Breast epithelium (tissue), 4 donors: ENCODE measurements around the gene C10orf120. TPM values are rescaled to one million over a fixed set of nuclear protein-coding genes. Genes with fewer than 3 reads are reported as not detected.

ENCODE experiments used
- DNase-seq, 2 donors: peaks; one replicate each; pipeline ENCODE4 v3.0.0-alpha.2; 2019; ENCODE audit warnings: low spot score in 2 of 2
- H3K27ac ChIP-seq, 2 donors: fragments of 200-600 bp; sonication (generic) in 1 of 2; one replicate each; pipeline ENCODE4 v1.5.1; 2016 to 2019; ENCODE audit warnings: mild to moderate bottlenecking in 1 of 2
- H3K27me3 ChIP-seq, 2 donors: fragments of 200-600 bp; sonication (generic) in 1 of 2; one replicate each; pipeline versions ENCODE4 v1.5.1 to v1.6.0; 2017 to 2019; ENCODE audit warnings: control low read depth in 1 of 2, mild to moderate bottlenecking in 1 of 2
- H3K36me3 ChIP-seq: fragments of 200-600 bp; one replicate; pipeline ENCODE4 v1.5.1; 2019
- H3K4me1 ChIP-seq, 2 donors: fragments of 200-600 bp; sonication (generic); one replicate each; pipeline ENCODE4 v1.5.1; 2016 to 2019; ENCODE audit warnings: control low read depth in 1 of 2
- H3K4me3 ChIP-seq, 3 donors: fragments of 200-600 bp; sonication (generic); 1 replicate in 2 of 3; 2 replicates in 1 of 3; pipeline ENCODE4 v1.5.1; 2016 to 2019; ENCODE audit warnings: mild to moderate bottlenecking in 3 of 3, moderate library complexity in 2 of 3
- H3K9me3 ChIP-seq, 2 donors: fragments of 200-600 bp; sonication (generic) in 1 of 2; one replicate each; pipeline ENCODE4 v1.5.1; 2016 to 2019; ENCODE audit warnings: control low read depth in 1 of 2
- CTCF ChIP-seq, 3 donors: fragments of 450-650 bp; IDR thresholded peaks; one replicate each; pipeline ENCODE4 v1.5.1; 2016 to 2017; ENCODE audit warnings: antibody characterized with exemption in 3 of 3, mild to moderate bottlenecking in 3 of 3, moderate library complexity in 3 of 3
- POLR2A ChIP-seq: fragments of 450-650 bp; IDR thresholded peaks from one replicate; pipeline ENCODE4 v1.6.1; 2016; ENCODE audit warnings: antibody characterized with exemption, mild to moderate bottlenecking, moderate library complexity
- POLR2AphosphoS5 ChIP-seq, 3 donors: sonication (generic); formaldehyde crosslinking; IDR thresholded peaks; one replicate each; pipeline ENCODE4 v1.6.1; 2017; ENCODE audit warnings: antibody characterized with exemption in 3 of 3
- intact Hi-C: fragments of 100-400 bp; cut with DNase I; formaldehyde crosslinking; loops from one replicate; pipeline ENCODE4 v1.15.1; 2023; ENCODE audit warnings: low total_unique reads
- total RNA-seq, 3 donors: library from RNA; depleted of rRNA; stranded (reverse); fragments of >200 nt; gene quantifications; one replicate each; pipeline ENCODE4 v1.1.0, GENCODE V29; 2016

C10orf120 gene
- total RNA-seq, 3 donors from 2014 or later = not detected

- TF ChIP-seq POLR2AphosphoS5 (IDR thresholded peaks at IDR 0.05) = no peak
- no peak for TF ChIP-seq CTCF (IDR thresholded peaks at IDR 0.05)
- no peak for TF ChIP-seq POLR2A
- intact Hi-C loops = no loop called here
- DNase-seq = no peak
- Histone ChIP-seq H3K27ac (no peak overlapping the region), H3K4me1 (no peaks in the 10 kb centered on the region), H3K27me3 (no peaks in the 10 kb centered on the region), H3K9me3 (no peaks in the 10 kb centered on the region), H3K4me3 (no peak overlapping the region), H3K36me3 (no peaks in the 10 kb centered on the region)
Observed at GRCh38 chr10:122665329-122665860, 34.3 kb downstream of the C10orf120 start.

- H3K9me3 ChIP-seq = no peaks in the 10 kb centered on the region
- TF ChIP-seq CTCF (IDR thresholded peaks at IDR 0.05) (no peak), POLR2A (no peak), POLR2AphosphoS5 (IDR thresholded peaks at IDR 0.05) (no peak)
- H3K4me1 ChIP-seq = no peaks in the 10 kb centered on the region
- H3K27me3 ChIP-seq = no peaks in the 10 kb centered on the region
- no peak overlapping the region for H3K27ac ChIP-seq
- intact Hi-C loops = no loop called here
- H3K36me3 ChIP-seq = no peaks in the 10 kb centered on the region
- H3K4me3 ChIP-seq = no peak overlapping the region
- DNase-seq = no peak
Observed at GRCh38 chr10:122664501-122664900, 35.1 kb downstream of the C10orf120 start.

GRCh38 chr10:122663516-122664130 is 36.0 kb downstream of the C10orf120 start:
- H3K9me3 ChIP-seq = no peaks in the 10 kb centered on the region
- DNase-seq = no peak
- no peaks in the 10 kb centered on the region for H3K4me1 ChIP-seq

GRCh38 chr10:122662231-122662630 is 37.4 kb downstream of the C10orf120 start:
- H3K27ac ChIP-seq = no peak overlapping the region
- no peak for DNase-seq
- H3K27me3 ChIP-seq = no peaks in the 10 kb centered on the region
- no peak for TF ChIP-seq POLR2A
- no peak for TF ChIP-seq POLR2AphosphoS5 (IDR thresholded peaks at IDR 0.05)
- no peak for TF ChIP-seq CTCF (IDR thresholded peaks at IDR 0.05)
- no peaks in the 10 kb centered on the region for H3K36me3 ChIP-seq
- no peaks in the 10 kb centered on the region for H3K9me3 ChIP-seq
- no peak overlapping the region for H3K4me3 ChIP-seq
- no peaks in the 10 kb centered on the region for H3K4me1 ChIP-seq
- intact Hi-C loops = no loop called here

More at GRCh38 chr10:122663516-122664130, 36.0 kb downstream of the C10orf120 start:
- Histone ChIP-seq H3K27me3 (no peaks in the 10 kb centered on the region), H3K27ac (no peak overlapping the region), H3K4me3 (no peak overlapping the region), H3K36me3 (no peaks in the 10 kb centered on the region)
- intact Hi-C loops = no loop called here
- no peak for TF ChIP-seq CTCF (IDR thresholded peaks at IDR 0.05)
- no peak for TF ChIP-seq POLR2AphosphoS5 (IDR thresholded peaks at IDR 0.05)
- no peak for TF ChIP-seq POLR2A

- no peaks in the 10 kb centered on the region for H3K4me1 ChIP-seq
- no peak overlapping the region for H3K4me3 ChIP-seq
- no peaks in the 10 kb centered on the region for H3K9me3 ChIP-seq
- no peak overlapping the region for H3K27ac ChIP-seq
- no peaks in the 10 kb centered on the region for H3K27me3 ChIP-seq
- intact Hi-C loops = no loop called here
- TF ChIP-seq POLR2AphosphoS5 (IDR thresholded peaks at IDR 0.05) (no peak), POLR2A (no peak), CTCF (IDR thresholded peaks at IDR 0.05) (no peak)
- no peaks in the 10 kb centered on the region for H3K36me3 ChIP-seq
- DNase-seq = no peak
Observed at GRCh38 chr10:122660696-122661095, 39.0 kb downstream of the C10orf120 start.
